HPDE6-E6E7 (cell line): ENCODE data around the gene TNFRSF14.
A peak's percentile ranks its signal among the peaks of the same experiment; 100 is the strongest.
"Not testable (repeated sequence)": the region's sequence is repeated elsewhere in the genome, so short reads cannot be mapped to it uniquely, and the experiment has no call there.

ENCODE experiments used
- DNase-seq: peaks from one replicate; pipeline ENCODE4 v3.0.0; 2011; ENCODE audit warnings: missing footprints; ENCODE audit errors: extremely low spot score

TNFRSF14 gene

GRCh38 chr1:2567083-2567679, 11.0 kb downstream of the TNFRSF14 start:
- DNase-seq, result no peak

DNA sequence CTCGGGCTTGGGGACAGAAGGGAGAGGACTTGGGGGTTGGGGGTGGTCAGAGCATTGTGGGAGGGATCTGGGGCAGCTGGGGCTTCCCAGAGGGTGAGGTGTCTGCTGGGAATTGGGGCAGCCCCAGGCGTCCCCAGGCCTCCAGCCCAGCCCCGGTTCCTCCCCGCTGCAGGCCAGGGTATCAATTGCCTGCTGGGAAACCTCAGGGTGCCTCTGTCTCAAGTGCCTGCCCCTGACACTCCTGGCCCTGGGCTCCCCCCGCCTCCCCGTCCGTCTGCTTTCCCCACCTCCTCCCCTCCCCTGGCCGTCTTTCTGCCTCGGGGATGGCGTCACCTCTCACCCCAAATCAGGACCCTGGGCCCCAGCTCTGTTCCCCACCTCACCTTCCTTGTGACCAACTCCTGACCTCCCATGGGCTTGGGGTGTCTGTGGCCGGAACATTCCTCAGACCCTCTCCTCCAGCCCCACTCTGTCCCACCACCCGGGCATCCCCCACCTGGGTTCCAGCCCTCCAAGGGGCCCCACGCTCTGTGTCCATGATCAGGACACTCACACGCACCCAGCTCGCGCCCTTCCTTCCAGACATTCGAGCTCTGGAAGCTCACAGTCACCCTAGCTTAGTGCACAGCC, 12.1 kb downstream of the TNFRSF14 start:
- DNase-seq, result not testable (repeated sequence)

DNA sequence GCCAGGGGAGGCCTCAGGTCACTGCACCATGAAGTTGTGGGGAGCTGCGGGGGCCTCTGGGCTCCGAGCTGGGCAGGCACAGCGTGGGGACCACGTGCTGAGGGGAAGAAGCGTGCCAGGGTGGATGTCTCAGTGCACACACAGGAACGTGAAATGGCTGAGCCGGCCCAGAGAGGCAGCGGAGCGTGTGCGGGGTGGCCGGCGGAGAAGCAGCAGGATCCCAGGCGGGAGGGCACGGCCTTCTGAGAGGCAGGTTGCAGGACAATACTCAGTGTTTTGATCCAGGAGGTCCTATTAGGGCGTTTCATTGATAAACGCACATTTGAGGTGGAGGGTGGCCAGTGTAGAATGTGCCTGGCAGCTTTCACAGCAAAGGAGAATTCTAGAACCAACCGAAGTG, 12.9 kb downstream of the TNFRSF14 start:
- DNase-seq, result no peak

- DNase-seq, result not testable (repeated sequence)
Observed at GRCh38 chr1:2569703-2570102, 13.5 kb downstream of the TNFRSF14 start.

DNA sequence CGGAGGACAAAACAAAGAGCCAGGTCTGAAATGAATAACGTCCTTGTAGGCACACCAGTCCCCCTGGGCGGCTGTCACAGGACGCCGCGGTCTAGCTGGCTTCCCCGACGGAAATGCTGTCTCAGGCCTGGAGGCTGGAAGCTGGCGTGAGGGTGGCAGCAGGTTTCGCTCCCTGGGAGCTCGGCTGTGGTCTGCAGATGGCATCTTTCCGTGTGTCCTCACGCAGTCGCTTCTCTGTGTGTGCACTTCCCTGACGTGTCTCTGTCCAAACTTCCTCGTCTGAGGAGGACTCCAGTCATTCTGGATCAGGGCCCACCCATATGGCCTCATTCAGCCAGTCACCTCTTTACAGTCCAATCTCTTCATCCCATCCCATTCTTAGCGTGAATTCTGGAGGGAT, 14.2 kb downstream of the TNFRSF14 start:
- no peak for DNase-seq

DNA sequence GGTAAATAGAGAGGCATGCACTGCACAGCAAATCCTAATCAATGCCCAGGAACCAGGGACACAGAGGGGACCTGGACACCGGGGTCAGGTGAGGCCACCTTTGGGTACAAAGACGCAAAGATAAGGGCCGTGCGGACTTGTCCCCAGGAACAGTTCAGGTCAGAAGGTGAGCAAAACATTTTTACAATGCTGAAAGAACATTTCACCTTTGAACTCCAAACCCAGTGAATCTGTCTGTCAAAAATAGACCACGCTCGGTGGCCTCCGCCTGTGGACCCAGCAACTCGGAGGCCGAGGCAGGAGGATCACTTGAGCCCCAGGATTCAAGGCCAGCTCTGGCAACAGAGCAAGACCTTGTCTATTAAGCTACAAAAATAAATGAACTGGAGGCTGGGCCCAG, 15.2 kb downstream of the TNFRSF14 start:
- no peak for DNase-seq

DNA sequence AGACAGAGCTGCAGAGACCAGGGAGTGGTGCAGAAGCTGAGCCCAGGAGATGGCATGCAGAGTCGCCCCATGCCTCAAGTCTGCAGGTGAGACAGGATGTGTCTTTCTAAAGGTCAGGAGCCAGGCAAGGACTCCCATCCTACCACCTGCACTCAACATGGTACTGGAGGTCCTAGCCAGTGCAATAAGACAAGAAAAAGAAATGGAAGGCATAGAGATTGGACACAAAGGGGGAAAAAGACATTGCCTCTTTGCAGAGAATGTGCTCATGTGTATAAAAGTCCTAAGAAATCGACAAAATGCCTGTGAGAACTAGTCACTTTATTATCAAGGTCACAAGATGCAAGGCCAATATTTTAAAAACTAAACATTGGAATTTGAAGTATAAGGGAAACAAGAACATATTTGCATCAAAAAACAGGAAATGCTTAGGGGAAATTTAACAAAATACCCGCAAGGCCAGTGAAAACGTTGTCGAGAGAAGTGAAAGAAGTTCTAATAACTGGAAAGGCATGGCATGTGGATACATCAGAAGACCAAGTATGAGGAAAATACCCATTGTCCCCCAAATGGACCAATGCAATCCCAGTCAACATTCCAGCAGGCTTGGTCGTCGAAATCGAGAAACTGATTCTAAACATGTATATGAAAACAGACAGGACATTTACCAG, 17.2 kb downstream of the TNFRSF14 start:
- no peak for DNase-seq

GRCh38 chr1:2574350-2574749, 18.2 kb downstream of the TNFRSF14 start:
- DNase-seq, result no peak

- no peak for DNase-seq
Observed at GRCh38 chr1:2575801-2576663, 19.9 kb downstream of the TNFRSF14 start.

DNA sequence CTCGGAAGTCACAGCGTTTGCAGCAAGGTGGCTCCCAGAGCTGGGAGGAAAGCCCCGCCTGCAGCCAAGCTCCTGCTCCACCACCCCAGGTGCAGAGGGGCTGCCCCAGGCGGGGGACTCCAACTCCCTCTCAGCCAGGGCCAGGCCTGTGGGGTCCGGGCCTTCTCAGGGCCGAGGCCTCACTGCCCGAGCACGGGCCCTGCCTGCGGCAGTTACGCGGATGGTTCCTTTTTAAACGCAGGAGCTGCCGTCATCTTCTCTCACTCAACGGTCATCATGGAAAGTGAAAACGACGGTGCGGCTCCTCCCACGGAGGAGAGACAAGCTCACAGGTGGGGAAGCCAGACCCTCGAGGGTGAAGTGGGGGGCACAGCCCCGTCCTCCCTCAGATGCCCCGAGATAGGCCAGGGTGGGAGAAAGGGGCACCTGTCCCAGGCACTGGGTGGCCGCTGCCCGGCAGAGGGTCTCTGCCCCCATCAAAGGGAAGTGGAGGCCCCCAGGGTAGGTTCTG, 21.4 kb downstream of the TNFRSF14 start:
- not testable (repeated sequence) for DNase-seq

DNA sequence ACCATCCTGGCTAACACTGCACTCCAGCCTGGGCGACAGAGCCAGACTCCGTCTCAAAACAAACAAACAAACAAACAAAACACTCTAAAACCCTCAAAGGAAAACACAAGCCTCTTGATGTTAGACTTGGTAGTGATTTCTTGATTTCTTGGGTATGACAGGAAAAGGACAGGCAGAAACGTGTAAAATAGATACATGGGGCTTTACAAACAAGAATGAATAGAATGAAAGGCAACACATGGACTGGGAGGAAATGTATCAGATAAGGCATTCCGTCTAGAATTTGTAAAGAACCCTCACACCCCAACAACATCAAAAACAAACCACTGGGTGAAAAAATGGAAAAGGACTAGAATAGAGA, 22.6 kb downstream of the TNFRSF14 start:
- no peak for DNase-seq

DNA sequence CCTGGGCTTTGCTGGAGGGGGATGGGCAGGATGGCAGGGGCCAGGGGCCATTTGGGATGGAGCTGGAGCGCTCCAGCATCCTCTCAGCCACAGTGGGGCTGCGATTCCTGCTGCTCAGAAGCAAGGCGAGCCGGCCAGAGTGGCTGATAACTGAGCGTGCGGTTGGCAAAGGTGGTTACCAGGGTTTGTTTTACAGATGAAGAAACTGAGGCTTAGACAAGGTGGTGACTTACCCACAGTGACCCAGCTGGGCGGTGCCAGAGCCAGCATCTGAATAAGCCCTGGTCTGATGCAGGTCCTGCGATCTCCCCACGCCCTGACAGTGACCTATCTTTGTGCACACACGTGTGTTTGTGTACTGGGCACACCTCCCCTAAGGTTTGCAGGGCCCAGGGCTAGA, 24.5 kb downstream of the TNFRSF14 start:
- no peak for DNase-seq

DNA sequence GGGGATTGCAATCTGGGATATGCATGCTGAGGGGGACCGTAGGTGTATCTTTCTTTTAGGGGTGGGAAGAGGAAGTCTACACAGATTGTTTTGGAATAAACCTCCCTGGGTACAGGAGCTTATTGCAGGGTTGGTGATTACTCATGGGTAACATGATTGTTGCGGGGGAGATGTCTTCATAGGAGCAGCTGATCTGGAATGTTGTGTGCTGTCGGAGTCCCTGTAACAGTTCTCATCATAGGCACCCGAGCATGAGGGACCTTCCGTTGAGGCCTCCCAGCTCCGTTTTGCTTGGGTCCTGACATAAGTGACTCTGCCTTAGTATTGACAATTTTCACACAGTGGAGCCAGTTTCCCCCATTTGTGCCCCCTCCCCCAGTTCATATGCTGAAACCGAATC, 26.2 kb downstream of the TNFRSF14 start:
- DNase-seq, result no peak

DNA sequence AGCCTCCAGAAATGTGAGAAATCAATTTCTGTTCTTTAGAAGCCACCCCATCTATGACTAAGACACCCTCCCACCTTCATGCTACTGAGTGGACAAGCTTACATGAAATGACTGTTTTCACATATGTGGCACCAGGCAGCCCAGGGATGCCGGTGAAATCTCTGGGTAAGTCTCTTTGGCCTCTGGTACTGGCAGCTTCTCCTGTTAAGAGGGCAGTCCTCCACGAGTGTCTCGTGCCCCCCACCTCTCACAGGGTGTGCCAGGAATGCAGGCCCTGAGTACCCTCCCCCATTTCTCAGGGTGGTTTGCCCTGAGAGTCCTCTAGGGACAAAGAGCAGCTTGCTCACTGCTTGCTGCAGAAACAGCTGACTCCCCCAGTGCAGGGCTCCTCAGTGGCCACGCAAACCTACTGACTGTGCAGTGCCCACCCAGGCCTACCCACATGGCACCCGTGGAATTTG, 27.2 kb downstream of the TNFRSF14 start:
- no peak for DNase-seq

GRCh38 chr1:2583871-2584351, 27.7 kb downstream of the TNFRSF14 start:
- no peak for DNase-seq

DNA sequence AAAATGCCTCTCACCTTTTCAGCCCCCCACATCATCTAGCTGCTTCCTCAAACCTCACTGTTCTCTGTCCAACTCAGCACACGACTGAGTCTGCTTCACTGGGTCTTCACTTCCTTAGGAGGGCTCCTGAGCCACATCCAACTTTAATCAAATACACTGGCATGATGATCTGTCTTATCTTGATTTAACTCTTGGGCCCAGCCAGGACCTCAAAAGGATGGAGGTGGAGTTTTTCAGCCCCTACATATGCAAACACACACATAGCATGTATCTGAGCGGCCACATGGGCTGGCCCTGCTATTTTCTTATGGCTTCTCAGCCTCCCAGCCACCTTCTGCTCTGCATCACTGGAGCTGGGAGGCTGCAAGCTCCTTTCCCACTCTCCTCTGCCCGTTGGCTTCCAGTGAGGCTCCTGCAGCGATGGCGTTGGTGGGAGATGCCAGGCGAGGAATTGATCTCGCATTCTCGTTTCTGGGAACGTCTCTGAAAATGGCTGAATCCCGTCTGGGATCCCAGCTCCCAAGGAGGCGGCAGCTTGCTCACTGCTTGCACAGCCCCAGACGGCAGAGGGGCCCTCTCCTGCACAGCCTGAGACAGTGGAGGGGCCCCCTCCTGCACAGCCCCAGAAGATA, 28.6 kb downstream of the TNFRSF14 start:
- DNase-seq, result no peak

GRCh38 chr1:2585318-2586092, 29.3 kb downstream of the TNFRSF14 start:
- peak; percentile 26 for DNase-seq

- peak; percentile 98 for DNase-seq
Observed at GRCh38 chr1:2586154-2587070, 30.2 kb downstream of the TNFRSF14 start, which contains the start of gene PRXL2B. Gene PRXL2B (plus strand): TSS chr1:2586777. CDS start chr1:2586886, 109 bp downstream.

DNA sequence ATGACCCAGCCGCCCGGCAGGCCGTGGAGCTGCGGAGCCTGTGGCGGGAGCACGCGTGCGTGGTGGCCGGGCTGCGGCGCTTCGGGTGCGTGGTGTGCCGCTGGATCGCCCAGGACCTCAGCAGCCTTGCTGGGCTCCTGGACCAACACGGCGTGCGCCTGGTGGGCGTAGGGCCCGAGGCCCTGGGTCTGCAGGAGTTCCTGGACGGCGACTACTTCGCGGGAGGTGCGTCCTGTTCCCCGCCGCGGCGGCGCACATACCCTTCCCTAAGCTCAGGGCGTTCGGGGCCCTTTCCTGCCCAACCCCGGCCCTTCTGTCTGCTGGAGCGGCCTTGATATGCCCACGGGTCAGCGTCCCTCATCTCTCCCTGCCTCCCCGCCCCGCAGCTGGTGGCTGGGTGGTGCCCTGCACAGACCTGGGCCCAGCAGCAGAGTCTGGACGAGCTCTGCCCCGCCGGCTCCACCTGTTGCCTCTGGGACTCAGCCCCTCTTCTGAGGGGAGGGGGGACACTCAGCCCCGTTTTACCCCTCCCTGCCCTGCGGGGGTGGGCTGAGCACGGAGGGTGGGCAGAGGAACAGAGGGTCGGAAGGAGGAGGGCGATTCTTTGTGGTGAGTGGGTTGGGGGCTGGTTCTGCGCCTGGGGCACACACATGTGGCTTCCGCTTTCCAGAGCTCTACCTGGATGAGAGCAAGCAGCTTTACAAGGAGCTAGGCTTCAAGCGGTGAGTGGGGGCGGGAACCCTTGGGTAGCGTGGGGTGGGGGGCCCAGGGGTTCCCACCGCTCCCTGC, 31.1 kb downstream of the TNFRSF14 start:
- DNase-seq, result no peak
